NT2/D1 (cell line): ENCODE measurements around the gene CYP1A2.
"Not testable (repeated sequence)": the region's sequence is repeated elsewhere in the genome, so short reads cannot be mapped to it uniquely, and the experiment has no call there.

Experiments
- SUZ12 ChIP-seq: IDR thresholded peaks from 2 replicates; pipeline ENCODE4 v1.6.1; 2011; ENCODE audit not compliant: insufficient read length, insufficient read depth; ENCODE audit errors: extremely low read depth
- YY1 ChIP-seq: IDR thresholded peaks from 2 replicates; pipeline ENCODE4 v1.6.1; 2011; ENCODE audit not compliant: insufficient read length, insufficient read depth

DNA sequence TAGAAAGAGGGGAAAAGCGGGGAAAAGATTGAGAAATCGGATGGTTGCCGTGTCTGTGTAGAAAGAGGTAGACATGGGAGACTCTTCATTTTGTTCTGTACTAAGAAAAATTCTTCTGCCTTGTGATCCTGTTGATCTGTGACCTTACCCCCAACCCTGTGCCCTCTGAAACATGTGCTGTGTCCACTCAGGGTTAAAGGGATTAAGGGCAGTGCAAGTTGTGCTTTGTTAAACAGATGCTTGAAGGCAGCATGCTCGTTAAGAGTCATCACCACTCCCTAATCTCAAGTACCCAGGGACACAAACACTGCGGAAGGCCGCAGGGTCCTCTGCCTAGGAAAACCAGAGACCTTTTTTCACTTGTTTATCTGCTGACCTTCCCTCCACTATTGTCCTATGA is 19.3 kb upstream of the CYP1A2 start:
- TF ChIP-seq YY1, SUZ12: not testable (repeated sequence)
